Activated effector memory CD4-positive, alpha-beta T cell treated with anti-CD3 and anti-CD28 coated beads, Interleukin-2, amount 50 U/mL, for 16 hours (primary cell): ENCODE data around the gene SMAD2.
A peak's percentile ranks its signal among the peaks of the same experiment; 100 is the strongest.
"Not testable (repeated sequence)": the region's sequence is repeated elsewhere in the genome, so short reads cannot be mapped to it uniquely, and the experiment has no call there.

Experiments used
- DNase-seq: peaks from one replicate; pipeline ENCODE4 v3.0.0-alpha.2; 2020

Gene SMAD2

DNA sequence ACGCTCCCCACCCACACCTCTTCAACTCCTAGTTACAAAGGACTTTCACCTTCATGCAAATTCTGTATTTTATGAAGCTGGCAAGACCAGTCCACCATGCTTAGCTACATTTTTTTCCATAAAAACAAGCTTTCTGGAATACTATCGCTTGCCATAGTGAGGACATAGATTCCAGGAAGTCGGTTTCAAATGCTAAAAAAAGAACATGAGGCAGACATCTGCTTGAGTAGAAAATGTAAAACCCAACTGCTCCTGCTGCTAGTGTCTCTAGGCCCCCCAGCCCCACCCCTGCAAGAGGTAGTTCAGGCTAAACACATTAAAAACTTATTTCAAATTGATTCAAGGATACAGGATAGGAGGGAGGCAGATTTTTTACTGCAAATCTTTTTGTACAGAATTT lies 148.9 kb downstream of the SMAD2 start:
- no peak for DNase-seq

GRCh38 chr18:47780011-47780725 lies 150.3 kb downstream of the SMAD2 start:
- DNase-seq = no peak

GRCh38 chr18:47779381-47779780 lies 151.1 kb downstream of the SMAD2 start:
- DNase-seq = no peak

- no peak for DNase-seq
Measured at GRCh38 chr18:47777626-47778025, 152.8 kb downstream of the SMAD2 start.

GRCh38 chr18:47775961-47776360 lies 154.5 kb downstream of the SMAD2 start:
- DNase-seq = no peak

- no peak for DNase-seq
Measured at GRCh38 chr18:47773931-47774330, 156.5 kb downstream of the SMAD2 start.

- DNase-seq = peak; percentile 84
Measured at GRCh38 chr18:47772374-47773248, 157.8 kb downstream of the SMAD2 start.

GRCh38 chr18:47771922-47772321 lies 158.5 kb downstream of the SMAD2 start:
- no peak for DNase-seq

GRCh38 chr18:47767699-47768098 lies 162.8 kb downstream of the SMAD2 start:
- no peak for DNase-seq

DNA sequence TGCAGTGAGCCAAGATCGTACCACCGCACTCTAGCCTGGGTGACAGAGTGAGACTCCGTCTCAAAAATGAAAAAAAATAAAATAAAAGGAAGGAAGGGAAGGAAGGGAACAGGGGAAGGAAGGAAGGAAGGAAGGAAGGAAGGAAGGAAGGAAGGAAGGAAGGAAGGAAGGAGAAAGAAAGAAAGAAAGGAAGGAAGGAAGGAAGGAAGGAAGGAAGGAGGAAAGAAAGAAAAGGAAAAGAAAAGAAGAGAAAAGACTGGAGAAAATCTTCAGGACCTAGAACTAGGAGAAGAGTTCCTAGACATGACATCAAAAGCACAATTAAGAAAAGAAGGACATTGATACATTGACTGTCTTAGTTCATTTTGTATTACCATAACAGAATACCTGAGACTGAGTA lies 163.3 kb downstream of the SMAD2 start:
- DNase-seq = not testable (repeated sequence)
